ENCODE results near the gene OTOP1. TPM values are rescaled to one million over a fixed set of nuclear protein-coding genes. Genes with fewer than 3 reads are reported as not detected.
"Not testable (repeated sequence)": the region's sequence is repeated elsewhere in the genome, so short reads cannot be mapped to it uniquely, and the experiment has no call there.

Gene OTOP1
- total RNA-seq, 2 experiments from 2014 or later, result not detected

DNA sequence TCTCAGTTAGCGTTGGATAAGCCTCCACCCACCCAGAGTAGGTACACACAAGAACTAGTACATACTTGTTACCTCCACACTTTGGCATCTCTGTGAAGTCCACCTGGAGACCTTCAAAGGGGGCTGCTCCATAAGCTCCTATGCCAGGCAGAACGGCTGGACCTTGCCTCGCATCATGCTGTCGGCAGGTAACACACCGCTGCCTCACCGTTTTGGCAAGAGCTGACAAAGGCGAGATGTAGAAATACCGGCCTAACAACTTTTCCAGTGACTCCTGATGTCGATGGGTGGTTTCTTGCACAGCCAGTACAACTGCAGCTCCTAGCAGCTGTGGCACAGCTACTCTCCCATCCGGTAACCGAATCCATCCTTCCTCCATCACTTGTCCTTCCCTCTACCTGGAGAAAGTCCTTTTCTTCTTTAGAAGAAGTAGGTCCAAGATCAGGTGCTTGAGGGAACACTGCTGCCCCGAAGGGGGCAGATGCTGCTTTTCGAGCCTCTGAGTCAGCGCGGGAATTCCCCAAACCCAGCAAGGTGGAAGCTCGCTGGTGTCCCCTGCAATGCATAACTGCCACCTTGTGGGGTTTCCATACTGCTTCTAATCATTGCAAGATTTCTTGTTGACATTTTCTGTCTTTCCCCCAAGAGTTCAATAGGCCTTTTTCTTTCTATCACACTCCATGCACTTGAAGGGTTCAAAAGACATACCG is 65.6 kb downstream of the OTOP1 start:
- H3K4me3 Mint-ChIP-seq; ATAC-seq; H3K27me3 Mint-ChIP-seq; H3K4me1 Mint-ChIP-seq (ENCODE audit: low read depth); H3K36me3 Mint-ChIP-seq (ENCODE audit: low read depth); intact Hi-C loops (cut with micrococcal nuclease); H3K9me3 Mint-ChIP-seq; H3K27ac Mint-ChIP-seq; POLR2A ChIA-PET: not testable (repeated sequence)
- TF ChIP-seq, protein P1, sequence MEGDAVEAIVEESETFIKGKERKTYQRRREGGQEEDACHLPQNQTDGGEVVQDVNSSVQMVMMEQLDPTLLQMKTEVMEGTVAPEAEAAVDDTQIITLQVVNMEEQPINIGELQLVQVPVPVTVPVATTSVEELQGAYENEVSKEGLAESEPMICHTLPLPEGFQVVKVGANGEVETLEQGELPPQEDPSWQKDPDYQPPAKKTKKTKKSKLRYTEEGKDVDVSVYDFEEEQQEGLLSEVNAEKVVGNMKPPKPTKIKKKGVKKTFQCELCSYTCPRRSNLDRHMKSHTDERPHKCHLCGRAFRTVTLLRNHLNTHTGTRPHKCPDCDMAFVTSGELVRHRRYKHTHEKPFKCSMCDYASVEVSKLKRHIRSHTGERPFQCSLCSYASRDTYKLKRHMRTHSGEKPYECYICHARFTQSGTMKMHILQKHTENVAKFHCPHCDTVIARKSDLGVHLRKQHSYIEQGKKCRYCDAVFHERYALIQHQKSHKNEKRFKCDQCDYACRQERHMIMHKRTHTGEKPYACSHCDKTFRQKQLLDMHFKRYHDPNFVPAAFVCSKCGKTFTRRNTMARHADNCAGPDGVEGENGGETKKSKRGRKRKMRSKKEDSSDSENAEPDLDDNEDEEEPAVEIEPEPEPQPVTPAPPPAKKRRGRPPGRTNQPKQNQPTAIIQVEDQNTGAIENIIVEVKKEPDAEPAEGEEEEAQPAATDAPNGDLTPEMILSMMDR (IDR thresholded peaks at IDR 0.05), result peak; percentile 22
- peak; percentile 52 for DNase-seq
- CTCF ChIA-PET, result interaction anchor here (0.9 kb wide), 1 partner anchor 9 kb away, joined by 3 read pairs; no protein-coding TSS in a partner anchor

DNA sequence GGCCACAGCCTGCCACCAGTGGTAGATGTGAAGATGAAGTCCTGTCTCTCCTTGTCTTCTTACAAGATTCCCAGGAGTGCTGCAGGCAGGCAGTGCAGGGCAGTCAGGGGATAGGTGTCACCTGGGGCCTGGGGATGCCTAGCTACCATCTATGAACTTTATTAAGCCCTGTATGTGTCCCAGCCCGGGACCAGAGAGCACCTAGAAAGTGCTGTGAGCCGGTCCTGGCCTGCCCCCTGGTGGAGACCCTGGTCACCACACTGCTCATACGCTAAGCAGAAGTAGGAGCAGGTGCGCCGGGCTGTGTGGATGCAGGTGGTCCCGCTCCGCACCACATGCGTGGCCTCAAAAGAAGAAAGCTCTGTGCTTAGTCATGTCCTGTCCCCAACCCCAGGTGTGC is 81.1 kb downstream of the OTOP1 start:
- H3K36me3 Mint-ChIP-seq (ENCODE audit: low read depth); H3K4me1 Mint-ChIP-seq (ENCODE audit: low read depth); H3K9me3 Mint-ChIP-seq; intact Hi-C loops (cut with micrococcal nuclease); ATAC-seq; H3K4me3 Mint-ChIP-seq; CTCF ChIA-PET; H3K27ac Mint-ChIP-seq; POLR2A ChIA-PET: not testable (repeated sequence)
- DNase-seq, result peak; percentile 85
- H3K27me3 Mint-ChIP-seq, result peaks cover 28% of the 10 kb centered on the region
- TF ChIP-seq, protein P1 (IDR thresholded peaks at IDR 0.05), result peak; percentile 66

DNA sequence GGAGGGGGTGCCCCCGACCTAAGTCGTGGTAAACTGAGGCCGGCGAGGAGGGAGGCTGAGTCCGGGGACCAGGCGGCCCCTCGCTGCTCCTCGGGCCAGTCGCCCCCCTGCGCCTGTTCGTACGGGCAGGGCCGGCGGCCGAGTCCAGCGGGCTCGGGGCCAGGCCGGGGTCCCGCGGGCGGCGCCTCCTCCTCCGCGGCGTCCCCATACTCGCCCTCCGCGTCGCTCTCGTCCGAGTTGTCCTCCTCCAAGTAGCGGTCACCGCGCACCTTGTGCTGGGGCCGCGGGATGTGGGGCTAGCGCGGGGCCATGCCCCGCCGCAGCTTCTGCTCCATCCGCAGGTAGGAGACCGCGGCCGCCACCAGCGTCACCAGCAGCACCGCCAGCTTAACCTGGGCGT is 83.4 kb downstream of the OTOP1 start:
- CTCF ChIA-PET; H3K4me1 Mint-ChIP-seq (ENCODE audit: low read depth); H3K4me3 Mint-ChIP-seq; DNase-seq; POLR2A ChIA-PET; H3K36me3 Mint-ChIP-seq (ENCODE audit: low read depth); ATAC-seq; H3K9me3 Mint-ChIP-seq; intact Hi-C loops (cut with micrococcal nuclease); H3K27ac Mint-ChIP-seq: not testable (repeated sequence)
- H3K27me3 Mint-ChIP-seq, result peaks cover 28% of the 10 kb centered on the region

DNA sequence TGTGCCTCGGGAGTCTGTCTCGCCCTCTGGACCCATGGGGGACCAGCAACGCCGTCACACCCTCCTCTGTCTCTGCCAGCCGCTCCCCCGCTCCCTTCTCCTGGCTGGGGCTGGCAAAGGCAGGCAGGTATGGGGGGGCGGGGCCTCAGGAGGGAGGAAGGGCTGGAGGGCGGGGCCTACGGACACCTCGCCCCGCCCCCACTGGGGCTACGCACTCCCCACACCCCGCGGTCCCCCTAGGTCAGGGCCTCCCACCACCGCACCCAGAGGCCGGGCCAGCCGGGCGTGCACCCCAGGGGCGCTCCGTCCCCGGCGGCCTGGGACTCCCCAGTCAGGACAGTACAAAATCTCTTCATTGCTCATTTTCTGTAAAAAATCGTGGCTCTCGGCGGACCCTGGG is 84.0 kb downstream of the OTOP1 start:
- H3K36me3 Mint-ChIP-seq (ENCODE audit: low read depth); H3K9me3 Mint-ChIP-seq; H3K4me3 Mint-ChIP-seq; intact Hi-C loops (cut with micrococcal nuclease); CTCF ChIA-PET; ATAC-seq; H3K27ac Mint-ChIP-seq; POLR2A ChIA-PET; H3K4me1 Mint-ChIP-seq (ENCODE audit: low read depth); DNase-seq: not testable (repeated sequence)
- peaks cover 26% of the 10 kb centered on the region for H3K27me3 Mint-ChIP-seq

DNA sequence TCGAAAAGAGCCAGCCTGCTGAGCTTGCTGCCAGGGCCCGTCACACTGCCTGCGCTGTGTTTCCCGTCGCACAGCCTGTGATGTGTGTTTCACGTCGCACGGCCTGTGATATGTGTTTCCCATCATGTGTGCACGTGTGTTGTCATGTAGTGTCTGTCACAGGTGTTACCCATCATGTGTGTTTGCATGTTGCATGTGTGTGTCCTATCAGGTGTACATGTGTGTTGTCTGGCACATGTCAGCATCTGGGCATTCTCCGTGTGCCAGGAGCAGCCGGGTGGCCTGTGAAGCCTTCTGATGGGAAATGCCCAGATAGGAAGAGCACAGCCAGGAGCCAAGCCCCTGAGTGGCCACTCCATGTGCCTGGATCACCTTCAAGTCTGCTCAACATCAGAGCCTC is 85.5 kb downstream of the OTOP1 start:
- H3K4me1 Mint-ChIP-seq (ENCODE audit: low read depth); POLR2A ChIA-PET; intact Hi-C loops (cut with micrococcal nuclease); H3K4me3 Mint-ChIP-seq; H3K9me3 Mint-ChIP-seq; CTCF ChIA-PET; ATAC-seq; H3K36me3 Mint-ChIP-seq (ENCODE audit: low read depth); H3K27ac Mint-ChIP-seq; DNase-seq: not testable (repeated sequence)
- H3K27me3 Mint-ChIP-seq, result peaks cover 18% of the 10 kb centered on the region

Other genes starting within 250 kb of the OTOP1 start
- gene TMEM128, start 21.3 kb upstream of the OTOP1 start, total RNA-seq, result 10 to 100 TPM; 19.4 to 20.6 TPM
- 10 to 100 TPM; 69.4 to 78.4 TPM for gene LYAR, start 63.2 kb upstream of the OTOP1 start, total RNA-seq
- gene ZBTB49, start 63.3 kb upstream of the OTOP1 start, total RNA-seq, result 1 to 10 TPM; 4.8 to 6.3 TPM
- 1 to 10 TPM; 5.6 to 6.6 TPM for gene NSG1, start 160.2 kb upstream of the OTOP1 start, total RNA-seq